ENCODE results near the gene CPSF4L.
"Not testable (repeated sequence)": the region's sequence is repeated elsewhere in the genome, so short reads cannot be mapped to it uniquely, and the experiment has no call there.

Gene CPSF4L

GRCh38 chr17:73267648-73268537 lies 6.2 kb upstream of the CPSF4L start:
- no peak for DNase-seq (ENCODE audit: low spot score)

DNA sequence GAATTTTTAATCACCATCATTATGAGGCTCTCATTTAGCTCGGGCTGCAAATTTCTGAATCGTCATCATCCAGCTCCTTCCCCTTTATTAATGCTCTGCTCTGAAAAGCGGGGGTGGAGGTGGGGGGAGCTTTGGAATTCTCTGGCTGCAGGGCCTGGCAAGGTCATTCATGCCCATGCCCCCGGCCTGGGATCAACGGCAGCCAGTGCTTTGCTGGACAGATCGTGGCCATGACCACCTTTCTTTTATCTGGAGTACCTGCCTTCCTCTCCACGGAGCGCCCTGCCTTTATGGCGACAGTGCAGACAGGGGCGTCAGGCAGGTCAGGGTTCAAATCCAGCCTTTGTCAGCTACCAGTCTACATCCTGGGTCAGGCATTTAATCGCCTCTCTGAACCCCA lies 5.1 kb upstream of the CPSF4L start:
- no peak for DNase-seq (ENCODE audit: low spot score)

GRCh38 chr17:73265646-73266640 lies 4.3 kb upstream of the CPSF4L start:
- DNase-seq (ENCODE audit: low spot score) = no peak

DNA sequence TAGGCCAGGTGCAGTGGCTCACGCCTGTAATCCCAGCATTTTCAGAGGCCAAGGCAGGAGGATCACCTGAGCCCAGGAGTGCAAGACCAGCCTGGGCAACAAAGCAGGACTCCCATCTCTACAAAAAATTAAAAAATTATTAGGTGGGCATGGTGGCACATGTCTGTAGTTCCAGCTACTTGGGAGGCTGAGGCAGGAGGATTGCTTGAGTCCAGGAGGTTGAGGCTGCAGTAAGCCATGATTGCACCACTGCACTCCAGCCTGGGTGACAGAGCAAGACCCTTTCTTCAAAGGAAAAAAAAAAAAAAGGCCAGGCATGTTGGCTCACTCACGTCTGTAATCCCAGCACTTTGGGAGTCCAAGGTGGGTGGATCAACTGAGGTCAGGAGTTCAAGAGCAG lies 2.8 kb upstream of the CPSF4L start:
- DNase-seq (ENCODE audit: low spot score) = not testable (repeated sequence)

- no peak for DNase-seq (ENCODE audit: low spot score)
Observed at GRCh38 chr17:73262676-73263642, 1.3 kb upstream of the CPSF4L start.

- no peak for DNase-seq (ENCODE audit: low spot score)
Observed at GRCh38 chr17:73261952-73262675, 434 bp upstream of the CPSF4L start.

- DNase-seq (ENCODE audit: low spot score) = no peak
Observed at GRCh38 chr17:73257516-73257915, 4.2 kb downstream of the CPSF4L start.

GRCh38 chr17:73256220-73256619 lies 5.5 kb downstream of the CPSF4L start:
- DNase-seq (ENCODE audit: low spot score) = no peak

DNA sequence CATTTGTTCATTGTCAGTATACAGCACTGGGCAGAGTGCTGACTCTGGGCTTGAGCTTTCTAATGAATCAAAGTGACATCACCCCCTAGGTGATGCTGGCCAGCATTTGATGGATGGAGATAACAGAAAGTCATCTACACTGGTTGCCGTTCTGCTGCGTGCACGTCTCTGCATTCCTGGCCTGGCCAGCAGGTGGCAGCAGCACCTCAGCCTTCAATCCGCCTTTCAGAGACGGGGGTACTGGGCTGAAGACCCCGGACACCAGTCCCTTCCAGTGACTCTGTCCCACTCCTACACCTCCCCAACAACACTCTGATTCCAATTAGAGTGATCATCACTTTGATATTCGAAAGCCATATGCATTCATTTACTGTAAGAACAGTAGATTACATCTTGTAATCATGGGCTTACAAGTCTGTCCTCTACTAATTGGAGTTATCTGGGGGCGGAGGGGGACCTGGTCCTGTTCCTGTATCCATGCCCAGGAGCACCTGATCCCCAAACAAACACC lies 6.0 kb downstream of the CPSF4L start:
- peak; percentile 77 for DNase-seq (ENCODE audit: low spot score)

DNA sequence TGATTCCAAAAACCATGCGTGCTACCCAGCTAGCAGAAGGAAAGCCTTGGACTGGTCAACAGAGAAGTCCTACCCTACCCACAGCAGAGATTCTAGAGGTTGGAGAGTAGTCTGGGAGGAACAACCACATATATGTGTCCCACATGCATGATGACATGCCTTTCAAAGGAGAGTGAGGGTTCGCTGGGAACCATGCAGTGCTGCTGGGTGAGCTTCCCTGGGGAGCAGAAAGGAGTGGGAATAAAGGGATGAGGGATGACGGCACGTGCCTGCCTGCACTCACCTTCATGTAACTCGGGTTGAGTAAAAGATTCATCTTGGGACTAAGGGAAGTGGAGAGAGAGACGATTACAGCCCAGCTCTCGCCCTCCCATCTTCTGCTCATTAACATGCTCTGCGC lies 9.8 kb downstream of the CPSF4L start:
- no peak for DNase-seq (ENCODE audit: low spot score)

- no peak for DNase-seq (ENCODE audit: low spot score)
Observed at GRCh38 chr17:73250851-73251640, 10.6 kb downstream of the CPSF4L start.

DNA sequence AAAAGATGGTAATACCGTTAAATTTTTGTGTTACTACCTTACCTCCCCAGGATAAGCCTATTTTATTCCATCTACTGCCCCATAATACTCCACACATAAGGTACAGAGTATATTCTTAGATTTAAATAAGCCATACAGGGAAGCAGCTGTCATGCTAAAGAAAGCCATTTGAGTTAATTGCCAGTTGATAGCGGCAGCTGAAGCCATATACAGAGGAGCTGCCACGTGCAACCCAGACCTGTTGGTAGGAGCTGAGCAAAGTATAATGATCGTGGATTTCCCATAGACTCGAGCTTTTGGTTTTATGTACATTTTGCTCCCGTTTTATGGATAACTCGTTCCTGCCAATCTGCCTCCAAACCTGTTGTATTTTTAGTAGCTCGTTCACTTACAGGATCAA lies 12.0 kb downstream of the CPSF4L start:
- no peak for DNase-seq (ENCODE audit: low spot score)

DNA sequence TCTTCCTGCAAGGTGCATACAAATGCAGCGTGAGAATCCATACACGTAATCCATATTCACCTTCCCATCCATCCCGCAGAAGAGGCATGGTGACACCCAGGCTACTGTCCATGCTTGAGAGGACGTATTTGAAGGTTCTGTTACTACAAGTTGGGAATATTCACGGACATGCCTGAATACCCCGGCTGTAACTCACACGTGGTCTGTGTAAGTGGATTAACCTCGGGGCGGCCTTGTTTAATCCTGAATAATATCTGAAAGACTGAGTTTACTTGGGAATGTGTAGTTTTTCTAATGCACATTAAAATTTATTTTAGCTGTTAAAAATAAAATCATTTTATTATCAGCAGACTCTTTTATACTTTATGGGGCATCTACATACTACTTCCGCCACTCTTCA lies 13.1 kb downstream of the CPSF4L start:
- no peak for DNase-seq (ENCODE audit: low spot score)

DNA sequence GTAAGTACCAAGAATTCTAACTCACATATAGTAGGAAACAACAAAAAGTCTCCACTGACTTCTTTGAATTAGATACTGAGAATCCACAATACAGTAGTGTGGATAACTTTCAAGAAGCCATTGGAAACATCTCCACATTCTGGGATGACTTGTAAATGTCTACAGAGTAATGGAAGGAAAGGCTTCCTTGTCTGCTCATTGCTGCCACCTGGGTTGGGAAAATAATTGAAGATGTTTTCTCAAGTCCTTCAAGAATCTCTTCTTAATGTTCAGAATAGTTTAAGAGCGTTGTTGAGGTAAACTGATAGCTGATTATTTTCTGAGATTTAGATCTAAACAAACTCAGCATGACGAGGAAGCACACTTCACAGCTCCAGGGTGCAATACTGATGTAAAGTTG lies 14.0 kb downstream of the CPSF4L start:
- peak; percentile 63 for DNase-seq (ENCODE audit: low spot score)

DNA sequence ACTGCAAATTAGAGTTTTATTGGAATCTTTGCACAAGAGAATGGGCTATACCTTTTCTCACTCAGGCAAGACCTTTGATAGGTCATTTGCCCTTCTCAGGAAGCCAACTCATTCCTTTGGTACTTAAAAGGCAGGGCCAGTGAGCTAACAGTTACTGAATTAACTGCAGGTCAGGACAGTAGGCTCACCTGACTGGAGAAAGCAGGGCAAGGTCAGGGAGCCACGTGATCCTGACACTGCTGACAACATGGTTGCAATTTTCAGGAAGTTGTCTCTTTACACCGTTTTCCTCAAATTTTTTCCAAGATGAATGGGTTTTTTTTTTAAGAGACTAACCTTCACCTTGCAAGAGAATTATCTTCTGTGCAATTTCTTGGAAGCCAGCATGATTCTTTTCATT lies 21.1 kb downstream of the CPSF4L start:
- no peak for DNase-seq (ENCODE audit: low spot score)

DNA sequence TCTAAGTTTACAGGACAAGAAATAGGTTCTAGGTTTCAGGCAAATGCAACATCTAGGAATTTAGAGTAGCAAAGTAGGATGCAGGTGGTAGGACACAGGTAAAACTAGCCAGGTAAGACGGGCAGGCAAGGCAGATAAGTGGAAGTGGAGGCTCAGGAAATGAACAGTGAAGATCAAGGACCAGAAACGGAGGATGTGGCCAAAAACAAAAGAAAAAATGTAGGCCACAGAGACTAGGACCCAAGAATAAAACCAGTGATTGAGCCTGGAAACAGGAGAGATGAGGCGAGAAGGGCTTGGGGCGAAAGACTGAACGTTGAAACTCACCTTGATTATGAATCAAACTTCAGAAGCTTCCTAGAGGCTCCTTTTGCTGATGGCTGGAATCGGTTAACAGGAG lies 24.0 kb downstream of the CPSF4L start:
- DNase-seq (ENCODE audit: low spot score) = no peak

GRCh38 chr17:73234736-73235135 lies 26.9 kb downstream of the CPSF4L start:
- DNase-seq (ENCODE audit: low spot score) = no peak

GRCh38 chr17:73232587-73233373 lies 28.9 kb downstream of the CPSF4L start:
- DNase-seq (ENCODE audit: low spot score) = peak; percentile 59
